ENCODE results near the gene CDK5RAP3. TPM values are rescaled to one million over a fixed set of nuclear protein-coding genes. Genes with fewer than 3 reads are reported as not detected.

Gene CDK5RAP3
- polyA plus RNA-seq, 1 donor from 2014 or later = 343 TPM

DNA sequence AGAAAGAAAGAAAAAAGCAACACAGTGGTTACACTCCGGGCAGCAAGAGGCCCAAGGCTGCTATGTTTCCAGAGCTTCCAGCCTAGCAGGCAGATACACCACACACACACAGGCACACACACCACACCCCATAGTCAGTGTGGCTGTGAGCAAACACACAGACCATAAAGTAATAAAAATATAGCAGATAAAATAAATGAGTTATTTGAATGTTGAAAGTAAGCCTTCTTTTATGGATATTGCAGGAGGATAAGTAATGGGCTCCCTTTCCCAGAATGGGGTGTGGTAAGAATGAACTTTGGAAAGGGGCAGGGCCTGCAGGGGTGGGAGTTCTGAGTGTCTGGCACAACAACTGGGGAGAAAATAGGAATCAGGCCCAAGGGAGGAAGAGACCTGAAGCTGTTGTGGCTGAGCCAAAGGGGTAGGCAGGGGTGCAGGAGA lies 4.8 kb upstream of the CDK5RAP3 start:
- Histone ChIP-seq H3K9me3 (ENCODE audit: low read length) (no peaks in the 10 kb centered on the region), H3K9me2 (ENCODE audit: insufficient read depth, low read length) (no peaks in the 10 kb centered on the region), H3K27me3 (ENCODE audit: insufficient read depth, low read depth, low read length) (no peaks in the 10 kb centered on the region), H3K79me2 (replicated peaks; ENCODE audit: insufficient read depth, low read length) (no peaks in the 10 kb centered on the region), H3K27ac (ENCODE audit: low read length) (no peak overlapping the region), H2AFZ (ENCODE audit: low read depth, low read length) (no peak overlapping the region), H3K4me2 (ENCODE audit: low read length) (no peak overlapping the region), H3K4me3 (ENCODE audit: low read length) (no peak overlapping the region), H4K20me1 (ENCODE audit: insufficient read depth) (no peaks in the 10 kb centered on the region), H3K9ac (ENCODE audit: low read length) (no peak overlapping the region), H3F3A (ENCODE audit: insufficient read depth, low read length, poor library complexity, severe bottlenecking) (no peaks in the 10 kb centered on the region), H3K36me3 (ENCODE audit: insufficient read depth, low read length) (no peaks in the 10 kb centered on the region)
- TF ChIP-seq EZH2 (IDR thresholded peaks at IDR 0.05; ENCODE audit: borderline replicate concordance, insufficient read depth, low read length, poor library complexity, severe bottlenecking) (no peak), POLR2AphosphoS5 (IDR thresholded peaks at IDR 0.05) (no peak), MXI1 (conservative IDR thresholded peaks at IDR 0.05; ENCODE audit: poor library complexity, severe bottlenecking) (no peak), RAD21 (conservative IDR thresholded peaks at IDR 0.05) (no peak), TAF1 (IDR thresholded peaks at IDR 0.05; ENCODE audit: low read depth) (no peak), SMC3 (conservative IDR thresholded peaks at IDR 0.05; ENCODE audit: poor library complexity) (no peak), EP300 (conservative IDR thresholded peaks at IDR 0.05; ENCODE audit: poor library complexity, severe bottlenecking) (no peak)
- TF ChIP-seq, protein P1, sequence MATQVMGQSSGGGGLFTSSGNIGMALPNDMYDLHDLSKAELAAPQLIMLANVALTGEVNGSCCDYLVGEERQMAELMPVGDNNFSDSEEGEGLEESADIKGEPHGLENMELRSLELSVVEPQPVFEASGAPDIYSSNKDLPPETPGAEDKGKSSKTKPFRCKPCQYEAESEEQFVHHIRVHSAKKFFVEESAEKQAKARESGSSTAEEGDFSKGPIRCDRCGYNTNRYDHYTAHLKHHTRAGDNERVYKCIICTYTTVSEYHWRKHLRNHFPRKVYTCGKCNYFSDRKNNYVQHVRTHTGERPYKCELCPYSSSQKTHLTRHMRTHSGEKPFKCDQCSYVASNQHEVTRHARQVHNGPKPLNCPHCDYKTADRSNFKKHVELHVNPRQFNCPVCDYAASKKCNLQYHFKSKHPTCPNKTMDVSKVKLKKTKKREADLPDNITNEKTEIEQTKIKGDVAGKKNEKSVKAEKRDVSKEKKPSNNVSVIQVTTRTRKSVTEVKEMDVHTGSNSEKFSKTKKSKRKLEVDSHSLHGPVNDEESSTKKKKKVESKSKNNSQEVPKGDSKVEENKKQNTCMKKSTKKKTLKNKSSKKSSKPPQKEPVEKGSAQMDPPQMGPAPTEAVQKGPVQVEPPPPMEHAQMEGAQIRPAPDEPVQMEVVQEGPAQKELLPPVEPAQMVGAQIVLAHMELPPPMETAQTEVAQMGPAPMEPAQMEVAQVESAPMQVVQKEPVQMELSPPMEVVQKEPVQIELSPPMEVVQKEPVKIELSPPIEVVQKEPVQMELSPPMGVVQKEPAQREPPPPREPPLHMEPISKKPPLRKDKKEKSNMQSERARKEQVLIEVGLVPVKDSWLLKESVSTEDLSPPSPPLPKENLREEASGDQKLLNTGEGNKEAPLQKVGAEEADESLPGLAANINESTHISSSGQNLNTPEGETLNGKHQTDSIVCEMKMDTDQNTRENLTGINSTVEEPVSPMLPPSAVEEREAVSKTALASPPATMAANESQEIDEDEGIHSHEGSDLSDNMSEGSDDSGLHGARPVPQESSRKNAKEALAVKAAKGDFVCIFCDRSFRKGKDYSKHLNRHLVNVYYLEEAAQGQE (IDR thresholded peaks at IDR 0.05; ENCODE audit: borderline replicate concordance) = no peak
- TF ChIP-seq, protein P2, sequence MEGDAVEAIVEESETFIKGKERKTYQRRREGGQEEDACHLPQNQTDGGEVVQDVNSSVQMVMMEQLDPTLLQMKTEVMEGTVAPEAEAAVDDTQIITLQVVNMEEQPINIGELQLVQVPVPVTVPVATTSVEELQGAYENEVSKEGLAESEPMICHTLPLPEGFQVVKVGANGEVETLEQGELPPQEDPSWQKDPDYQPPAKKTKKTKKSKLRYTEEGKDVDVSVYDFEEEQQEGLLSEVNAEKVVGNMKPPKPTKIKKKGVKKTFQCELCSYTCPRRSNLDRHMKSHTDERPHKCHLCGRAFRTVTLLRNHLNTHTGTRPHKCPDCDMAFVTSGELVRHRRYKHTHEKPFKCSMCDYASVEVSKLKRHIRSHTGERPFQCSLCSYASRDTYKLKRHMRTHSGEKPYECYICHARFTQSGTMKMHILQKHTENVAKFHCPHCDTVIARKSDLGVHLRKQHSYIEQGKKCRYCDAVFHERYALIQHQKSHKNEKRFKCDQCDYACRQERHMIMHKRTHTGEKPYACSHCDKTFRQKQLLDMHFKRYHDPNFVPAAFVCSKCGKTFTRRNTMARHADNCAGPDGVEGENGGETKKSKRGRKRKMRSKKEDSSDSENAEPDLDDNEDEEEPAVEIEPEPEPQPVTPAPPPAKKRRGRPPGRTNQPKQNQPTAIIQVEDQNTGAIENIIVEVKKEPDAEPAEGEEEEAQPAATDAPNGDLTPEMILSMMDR (IDR thresholded peaks at IDR 0.05; ENCODE audit: poor library complexity, severe bottlenecking) = no peak

- Histone ChIP-seq H3K4me3 (ENCODE audit: low read length) (no peak overlapping the region), H3K27me3 (ENCODE audit: insufficient read depth, low read depth, low read length) (no peaks in the 10 kb centered on the region), H3K9me3 (ENCODE audit: low read length) (no peaks in the 10 kb centered on the region), H2AFZ (ENCODE audit: low read depth, low read length) (no peak overlapping the region), H3K27ac (ENCODE audit: low read length) (no peak overlapping the region), H3K36me3 (ENCODE audit: insufficient read depth, low read length) (no peaks in the 10 kb centered on the region), H3K4me2 (ENCODE audit: low read length) (no peak overlapping the region), H3F3A (ENCODE audit: insufficient read depth, low read length, poor library complexity, severe bottlenecking) (no peaks in the 10 kb centered on the region), H3K9me2 (ENCODE audit: insufficient read depth, low read length) (no peaks in the 10 kb centered on the region), H3K9ac (ENCODE audit: low read length) (no peak overlapping the region), H3K79me2 (replicated peaks; ENCODE audit: insufficient read depth, low read length) (peaks cover 9% of the 10 kb centered on the region), H4K20me1 (ENCODE audit: insufficient read depth) (no peaks in the 10 kb centered on the region)
- no peak for TF ChIP-seq MXI1 (conservative IDR thresholded peaks at IDR 0.05; ENCODE audit: poor library complexity, severe bottlenecking)
- TF ChIP-seq RAD21 (conservative IDR thresholded peaks at IDR 0.05) = no peak
- TF ChIP-seq EP300 (conservative IDR thresholded peaks at IDR 0.05; ENCODE audit: poor library complexity, severe bottlenecking) = no peak
- no peak for TF ChIP-seq TAF1 (IDR thresholded peaks at IDR 0.05; ENCODE audit: low read depth)
These were observed 3.2 kb upstream of the CDK5RAP3 start for GRCh38 chr17:47967607-47968252.
